Right atrium auricular region (tissue), 2 donors: Measurements from ENCODE around the gene SLC5A6. TPM values are rescaled to one million over a fixed set of nuclear protein-coding genes. Genes with fewer than 3 reads are reported as not detected.

ENCODE experiments used
- DNase-seq: peaks from one replicate; pipeline ENCODE4 v3.0.0-alpha.2; 2019; ENCODE audit warnings: low spot score
- H3K27ac ChIP-seq, 2 donors: fragments of 200-600 bp; sonication (generic); 1 replicate in 1 of 2; 2 replicates in 1 of 2; pipeline ENCODE4 v1.5.1; 2016 to 2019
- H3K27me3 ChIP-seq, 2 donors: fragments of 200-600 bp; sonication (generic); one replicate each; pipeline versions ENCODE4 v1.5.1 to v1.6.0; 2017 to 2019
- H3K36me3 ChIP-seq: fragments of 200-600 bp; sonication (generic); one replicate; pipeline ENCODE4 v1.5.1; 2016
- H3K4me1 ChIP-seq, 2 donors: fragments of 200-600 bp; sonication (generic); one replicate each; pipeline versions ENCODE4 v1.5.1 to v1.6.0; 2017 to 2019
- H3K4me3 ChIP-seq, 2 donors: fragments of 200-600 bp; sonication (generic); 1 replicate in 1 of 2; 2 replicates in 1 of 2; pipeline ENCODE4 v1.5.1; 2017 to 2019; ENCODE audit warnings: mild to moderate bottlenecking in 1 of 2, moderate library complexity in 1 of 2
- H3K9me3 ChIP-seq, 2 donors: fragments of 200-600 bp; sonication (generic); one replicate each; pipeline ENCODE4 v1.5.1; 2019
- total RNA-seq, 2 donors: library from RNA; depleted of rRNA; stranded (reverse); fragments of >200 nt; gene quantifications; one replicate each; pipeline ENCODE4 v1.1.0, GENCODE V29; 2016
- TF ChIP-seq, protein P1 (sequence below), 2 donors: fragments of 200-600 bp; sonication (generic); IDR thresholded peaks; one replicate each; pipeline ENCODE4 v1.5.1; 2019; ENCODE audit warnings: antibody characterized with exemption in 2 of 2

The SLC5A6 gene
- total RNA-seq, 2 donors from 2014 or later: 9.2 to 14.7 TPM

- Histone ChIP-seq H3K27ac (peak overlapping the region; percentile 91 to 95), H3K27me3 (no peaks in the 10 kb centered on the region), H3K4me3 (peak overlapping the region; percentile 79 to 83), H3K9me3 (no peaks in the 10 kb centered on the region), H3K4me1 (peaks cover 0 to 17% of the 10 kb centered on the region in 2 donors), H3K36me3 (peaks cover 11% of the 10 kb centered on the region)
- DNase-seq: no peak
- TF ChIP-seq, protein P1, sequence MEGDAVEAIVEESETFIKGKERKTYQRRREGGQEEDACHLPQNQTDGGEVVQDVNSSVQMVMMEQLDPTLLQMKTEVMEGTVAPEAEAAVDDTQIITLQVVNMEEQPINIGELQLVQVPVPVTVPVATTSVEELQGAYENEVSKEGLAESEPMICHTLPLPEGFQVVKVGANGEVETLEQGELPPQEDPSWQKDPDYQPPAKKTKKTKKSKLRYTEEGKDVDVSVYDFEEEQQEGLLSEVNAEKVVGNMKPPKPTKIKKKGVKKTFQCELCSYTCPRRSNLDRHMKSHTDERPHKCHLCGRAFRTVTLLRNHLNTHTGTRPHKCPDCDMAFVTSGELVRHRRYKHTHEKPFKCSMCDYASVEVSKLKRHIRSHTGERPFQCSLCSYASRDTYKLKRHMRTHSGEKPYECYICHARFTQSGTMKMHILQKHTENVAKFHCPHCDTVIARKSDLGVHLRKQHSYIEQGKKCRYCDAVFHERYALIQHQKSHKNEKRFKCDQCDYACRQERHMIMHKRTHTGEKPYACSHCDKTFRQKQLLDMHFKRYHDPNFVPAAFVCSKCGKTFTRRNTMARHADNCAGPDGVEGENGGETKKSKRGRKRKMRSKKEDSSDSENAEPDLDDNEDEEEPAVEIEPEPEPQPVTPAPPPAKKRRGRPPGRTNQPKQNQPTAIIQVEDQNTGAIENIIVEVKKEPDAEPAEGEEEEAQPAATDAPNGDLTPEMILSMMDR (IDR thresholded peaks at IDR 0.05): no peak
Observed at GRCh38 chr2:27211241-27211942, 676 bp downstream of the SLC5A6 start.

- Histone ChIP-seq H3K36me3 (peaks cover 23% of the 10 kb centered on the region), H3K9me3 (no peaks in the 10 kb centered on the region), H3K27me3 (no peaks in the 10 kb centered on the region), H3K27ac (no peak overlapping the region), H3K4me1 (peaks cover 0 to 17% of the 10 kb centered on the region in 2 donors), H3K4me3 (no peak overlapping the region)
- TF ChIP-seq, protein P1 (IDR thresholded peaks at IDR 0.05): no peak
- DNase-seq: no peak
Observed at GRCh38 chr2:27209621-27210401, 2.3 kb downstream of the SLC5A6 start.

GRCh38 chr2:27208486-27209050, 3.5 kb downstream of the SLC5A6 start:
- peaks cover 35% of the 10 kb centered on the region for H3K36me3 ChIP-seq

DNA sequence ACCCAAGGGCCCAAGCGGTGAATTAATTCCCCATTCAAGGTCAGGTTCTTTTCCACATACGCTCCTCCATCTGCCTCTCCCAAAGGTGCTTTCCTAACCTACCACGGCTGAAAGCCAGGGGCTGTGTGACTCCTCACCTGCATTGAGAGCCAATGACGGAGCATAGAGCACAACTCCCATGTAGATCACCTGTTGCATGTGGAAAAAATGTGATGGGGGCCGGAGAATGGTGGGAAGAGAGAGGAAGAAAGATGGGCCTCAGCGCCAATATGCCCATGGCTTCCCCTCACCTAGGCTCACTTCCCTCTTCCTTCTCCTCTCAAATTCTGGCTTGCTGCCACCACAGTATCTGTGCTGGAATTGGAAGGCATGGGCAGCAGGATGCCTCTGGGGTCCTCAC, 5.7 kb downstream of the SLC5A6 start:
- TF ChIP-seq, protein P1 (IDR thresholded peaks at IDR 0.05): no peak
- DNase-seq: no peak
- no peak overlapping the region for H3K4me3 ChIP-seq
- peaks cover 44% of the 10 kb centered on the region for H3K36me3 ChIP-seq
- H3K27me3 ChIP-seq: no peaks in the 10 kb centered on the region
- peaks cover 0 to 5% of the 10 kb centered on the region in 2 donors for H3K4me1 ChIP-seq
- H3K27ac ChIP-seq: no peak overlapping the region
- H3K9me3 ChIP-seq: no peaks in the 10 kb centered on the region

More at GRCh38 chr2:27208486-27209050, 3.5 kb downstream of the SLC5A6 start:
- TF ChIP-seq, protein P1 (IDR thresholded peaks at IDR 0.05): no peak
- Histone ChIP-seq H3K9me3 (no peaks in the 10 kb centered on the region), H3K4me3 (no peak overlapping the region), H3K27ac (no peak overlapping the region), H3K4me1 (peaks cover 0 to 17% of the 10 kb centered on the region in 2 donors), H3K27me3 (no peaks in the 10 kb centered on the region)
- no peak for DNase-seq

DNA sequence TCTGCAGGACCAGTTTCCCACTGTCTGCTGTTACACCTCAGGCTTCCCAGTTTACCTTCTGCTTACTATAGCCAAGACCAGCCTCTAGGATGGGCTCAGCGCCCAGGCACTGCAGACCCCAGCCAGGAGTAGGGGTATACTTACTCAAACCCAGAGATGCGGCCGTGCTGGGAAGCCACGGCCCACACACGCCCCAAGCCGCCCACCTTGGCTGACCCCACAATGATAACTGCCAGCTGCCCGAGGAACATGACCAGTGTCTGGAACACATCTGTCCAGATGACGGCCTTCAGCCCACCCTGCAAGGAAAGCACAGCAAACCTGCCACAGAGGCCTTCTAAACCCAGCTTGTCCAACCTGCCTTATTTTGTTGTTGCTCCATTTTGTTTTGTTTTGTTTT, 6.9 kb downstream of the SLC5A6 start:
- TF ChIP-seq, protein P1 (IDR thresholded peaks at IDR 0.05): no peak
- Histone ChIP-seq H3K9me3 (no peaks in the 10 kb centered on the region), H3K36me3 (peaks cover 53% of the 10 kb centered on the region), H3K4me3 (no peak overlapping the region), H3K4me1 (no peaks in the 10 kb centered on the region), H3K27me3 (no peaks in the 10 kb centered on the region), H3K27ac (no peak overlapping the region)
- DNase-seq: no peak
